Fibroblast of skin of abdomen (primary cell): ENCODE measurements around the gene FUT8.
"Not testable (repeated sequence)": the region's sequence is repeated elsewhere in the genome, so short reads cannot be mapped to it uniquely, and the experiment has no call there.

Experiments used
- DNase-seq: peaks from one replicate; pipeline ENCODE4 v3.0.0-alpha.2; 2013

Gene FUT8

GRCh38 chr14:65627315-65627714 lies 214.8 kb downstream of the FUT8 start:
- no peak for DNase-seq

DNA sequence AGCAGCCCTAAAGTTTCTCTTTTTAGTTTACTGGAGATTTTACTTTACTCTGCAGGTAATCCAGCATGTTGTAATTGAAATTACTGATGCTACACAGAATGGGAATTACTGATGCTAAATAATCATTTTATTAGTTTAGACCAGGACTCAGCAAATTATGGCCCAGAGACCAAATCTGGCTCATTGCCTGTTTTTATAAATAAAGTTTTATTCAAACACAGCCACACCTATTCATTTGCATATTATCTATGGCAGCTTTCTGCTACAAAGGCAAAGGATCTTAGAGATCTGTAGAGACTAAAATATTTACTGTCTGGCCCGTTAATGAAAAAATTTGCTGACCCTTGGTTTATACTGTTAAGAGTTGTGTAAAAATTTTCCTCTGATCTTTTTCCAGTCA lies 216.1 kb downstream of the FUT8 start:
- no peak for DNase-seq

DNA sequence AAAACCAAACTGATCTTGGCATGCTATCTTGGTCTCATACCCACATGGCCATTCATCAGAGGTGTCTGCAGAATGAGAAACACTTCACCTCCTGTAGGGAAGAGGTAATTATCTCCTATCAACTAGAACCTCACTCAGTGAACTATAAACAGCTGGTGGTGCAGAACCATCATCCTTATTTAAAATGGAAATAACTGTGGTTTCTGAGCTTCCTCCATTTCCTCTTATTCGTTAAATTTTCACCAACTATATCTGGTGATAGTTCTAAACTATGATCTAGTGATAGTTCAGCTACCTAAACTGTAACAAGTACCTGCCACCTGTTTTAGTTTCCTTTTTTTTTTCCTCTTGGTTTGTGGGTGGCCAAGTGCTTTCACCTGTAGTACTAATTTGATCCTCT lies 218.5 kb downstream of the FUT8 start:
- no peak for DNase-seq

GRCh38 chr14:65632487-65632886 lies 220.0 kb downstream of the FUT8 start:
- DNase-seq = no peak

DNA sequence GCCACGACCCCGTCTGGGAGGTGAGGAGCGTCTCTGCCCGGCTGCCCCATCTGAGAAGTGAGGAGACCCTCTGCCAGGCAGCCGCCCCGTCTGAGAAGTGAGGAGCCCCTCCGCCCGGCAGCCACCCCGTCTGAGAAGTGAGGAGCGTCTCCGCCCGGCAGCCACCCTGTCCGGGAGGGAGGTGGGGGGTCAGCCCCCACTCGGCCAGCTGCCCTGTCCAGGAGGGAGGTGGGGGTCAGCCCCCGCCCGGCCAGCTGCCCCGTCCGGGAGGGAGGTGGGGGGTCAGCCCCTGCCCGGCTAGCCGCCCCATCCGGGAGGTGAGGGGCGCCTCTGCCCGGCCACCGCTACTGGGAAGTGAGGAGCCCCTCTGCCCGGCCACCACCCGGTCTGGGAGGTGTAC lies 221.1 kb downstream of the FUT8 start:
- not testable (repeated sequence) for DNase-seq

DNA sequence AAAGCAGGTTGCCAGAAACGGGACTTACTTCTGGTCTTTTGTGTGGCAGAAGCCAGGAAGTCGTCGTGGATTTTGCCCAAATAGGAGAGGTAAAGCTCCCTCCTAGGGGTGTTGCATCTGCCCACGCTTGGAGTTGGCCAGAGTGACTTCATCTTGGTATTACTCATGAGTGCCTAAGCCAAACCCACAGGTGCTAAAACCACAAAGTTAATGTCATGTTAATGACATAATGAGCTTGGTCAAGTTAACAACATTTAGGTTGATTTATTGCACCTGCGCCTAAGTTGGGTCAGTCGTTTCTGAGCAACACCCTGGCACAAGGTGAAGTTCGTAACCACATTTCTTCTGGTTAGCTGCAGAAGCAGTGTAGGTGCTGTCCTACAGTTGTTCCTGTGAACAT lies 225.2 kb downstream of the FUT8 start:
- DNase-seq = peak; percentile 17

GRCh38 chr14:65639216-65639615 lies 226.7 kb downstream of the FUT8 start:
- DNase-seq = peak; percentile 38

GRCh38 chr14:65650826-65651225 lies 238.3 kb downstream of the FUT8 start:
- DNase-seq = no peak

- no peak for DNase-seq
These were observed 244.0 kb downstream of the FUT8 start for GRCh38 chr14:65656554-65656953.

DNA sequence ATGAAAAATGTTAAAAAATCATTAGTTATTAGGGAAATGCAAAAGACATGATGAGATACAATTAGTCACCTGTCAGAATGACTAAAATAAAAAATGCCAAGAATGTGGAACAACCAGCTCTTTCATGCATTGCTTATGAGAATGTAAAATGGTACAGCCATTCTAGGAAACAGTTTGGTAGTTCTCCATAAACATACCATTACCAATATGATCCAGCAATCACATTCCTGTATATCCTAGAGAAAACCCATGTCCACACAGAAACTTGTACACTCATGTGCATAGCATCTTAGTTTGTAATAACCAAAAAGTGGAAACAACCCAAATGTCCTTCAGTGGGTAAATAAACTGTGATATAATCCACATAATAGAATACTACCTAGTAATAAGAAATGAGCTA lies 245.7 kb downstream of the FUT8 start:
- DNase-seq = peak; percentile 63

DNA sequence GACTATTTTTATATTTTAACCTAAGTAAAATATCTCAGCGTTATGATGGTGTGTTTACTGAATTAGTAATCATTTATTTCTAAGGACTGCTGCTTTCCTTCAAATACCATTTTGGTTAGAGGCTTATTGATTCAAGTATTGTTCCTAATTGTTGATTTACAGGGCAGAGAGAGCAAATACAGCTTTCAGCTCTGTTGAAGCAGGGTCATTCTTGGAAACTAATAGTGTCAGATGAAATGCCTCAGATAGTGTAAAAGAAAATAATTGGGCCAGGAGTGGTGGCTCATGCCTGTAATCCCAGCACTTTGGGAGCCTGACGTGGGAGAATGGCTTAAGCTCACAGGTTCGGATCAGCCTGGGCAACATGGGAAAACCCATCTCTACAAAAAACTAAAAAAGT lies 249.3 kb downstream of the FUT8 start:
- DNase-seq = no peak

DNA sequence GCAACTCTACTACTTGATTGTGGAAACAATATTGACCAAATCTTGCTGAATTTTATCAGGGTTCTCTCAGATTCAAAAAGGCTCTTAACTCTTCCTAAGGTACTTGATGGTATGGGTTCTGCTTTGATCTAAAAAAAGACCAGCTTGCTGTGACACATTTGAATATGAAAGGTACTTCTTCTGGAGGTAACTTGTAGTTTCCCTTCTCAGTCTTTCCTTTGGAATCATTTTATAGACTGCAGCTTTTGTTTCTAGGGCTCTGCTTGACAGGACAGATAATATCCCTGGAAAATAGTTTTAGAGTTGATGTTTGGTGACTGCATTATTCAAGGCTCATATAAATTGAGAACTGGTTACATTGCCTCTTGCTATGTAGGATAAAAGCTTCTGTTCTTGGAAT lies 251.9 kb downstream of the FUT8 start:
- DNase-seq = no peak

GRCh38 chr14:65676361-65677014 lies 264.0 kb downstream of the FUT8 start:
- DNase-seq = no peak

DNA sequence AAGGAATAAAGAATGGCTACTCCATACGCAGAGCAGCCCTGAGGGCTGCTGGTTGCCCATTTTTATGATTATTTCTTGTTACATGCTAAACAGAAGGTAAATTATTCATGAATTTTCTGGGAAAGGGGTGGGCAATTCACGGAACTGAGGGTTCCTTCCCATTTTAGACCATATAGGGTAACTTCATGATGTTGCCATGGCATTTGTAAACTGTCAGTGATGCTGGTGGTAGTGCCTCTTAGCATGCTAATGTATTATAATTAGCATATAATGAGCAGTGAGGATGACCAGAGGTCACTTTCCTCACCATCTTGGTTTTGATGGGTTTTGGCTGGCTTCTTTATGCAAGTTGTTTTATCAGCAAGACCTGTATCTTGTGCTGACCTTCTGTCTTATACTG lies 273.0 kb downstream of the FUT8 start:
- no peak for DNase-seq

- DNase-seq = no peak
These were observed 274.2 kb downstream of the FUT8 start for GRCh38 chr14:65686761-65687160.

DNA sequence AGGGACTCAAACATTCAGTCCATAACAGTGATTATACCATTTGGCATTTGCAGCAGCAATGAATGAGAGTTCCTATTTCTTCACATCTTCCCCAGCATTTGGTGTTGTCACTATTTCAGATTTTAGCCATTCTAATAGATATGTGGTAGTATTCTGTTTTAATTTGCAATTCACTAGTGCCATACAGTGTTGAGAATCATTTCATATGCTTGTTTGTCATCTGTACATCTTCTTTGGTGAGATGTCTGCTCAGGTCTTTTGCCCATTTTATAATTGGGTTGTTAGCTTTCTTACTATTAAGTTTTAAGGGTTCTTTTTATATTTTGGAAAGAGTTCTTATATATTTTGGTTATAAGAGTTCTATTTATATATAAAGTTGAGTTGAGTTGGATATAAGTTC lies 276.5 kb downstream of the FUT8 start:
- DNase-seq = no peak

DNA sequence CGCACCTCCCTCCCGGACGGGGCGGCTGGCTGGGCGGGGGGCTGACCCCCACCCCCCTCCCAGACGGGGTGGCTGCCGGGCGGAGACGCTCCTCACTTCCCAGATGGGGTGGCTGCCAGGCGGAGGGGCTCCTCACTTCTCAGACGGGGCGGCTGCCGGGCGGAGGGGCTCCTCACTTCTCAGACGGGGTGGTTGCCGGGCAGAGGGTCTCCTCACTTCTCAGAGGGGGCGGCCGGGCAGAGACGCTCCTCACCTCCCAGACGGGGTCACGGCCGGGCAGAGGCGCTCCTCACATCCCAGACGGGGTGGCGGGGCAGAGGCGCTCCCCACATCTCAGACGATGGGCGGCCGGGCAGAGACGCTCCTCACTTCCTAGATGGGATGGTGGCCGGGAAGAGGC lies 280.0 kb downstream of the FUT8 start:
- DNase-seq = not testable (repeated sequence)

- peak; percentile 9 for DNase-seq
These were observed 284.3 kb downstream of the FUT8 start for GRCh38 chr14:65696801-65697200.

GRCh38 chr14:65703521-65703920 lies 291.0 kb downstream of the FUT8 start:
- DNase-seq = no peak

GRCh38 chr14:65703996-65704395 lies 291.5 kb downstream of the FUT8 start:
- DNase-seq = peak; percentile 57

- DNase-seq = peak; percentile 62
These were observed 291.9 kb downstream of the FUT8 start for GRCh38 chr14:65704437-65704836.

GRCh38 chr14:65704850-65705249 lies 292.3 kb downstream of the FUT8 start:
- DNase-seq = peak; percentile 23

- no peak for DNase-seq
These were observed 297.0 kb downstream of the FUT8 start for GRCh38 chr14:65709576-65709975.

- not testable (repeated sequence) for DNase-seq
These were observed 304.3 kb downstream of the FUT8 start for GRCh38 chr14:65716813-65717212.

- DNase-seq = not testable (repeated sequence)
These were observed 304.9 kb downstream of the FUT8 start for GRCh38 chr14:65717384-65717915.
